GM12878 (cell line): Measurements from ENCODE around the gene LRRTM1. TPM values are rescaled to one million over a fixed set of nuclear protein-coding genes. Genes with fewer than 3 reads are reported as not detected.

Experiments used
- ATAC-seq: fragments of 200-7000 bp; cut with Tn5 transposase; 3 replicates; pipeline ENCODE4 v1.9.1; 2020; ENCODE audit warnings: mild to moderate bottlenecking, moderate library complexity
- BruUV-seq: library from RNA; stranded (reverse); fragments of 400-500 nt; replicated peaks from 2 replicates; lab custom pipeline; 2021; lab: Mats Ljungman, UMichigan
- CTCF ChIA-PET: fragments of 300-600 bp; sonication (Branson Sonifier 250); formaldehyde crosslinking; extraction: SDS; loops from one replicate; lab custom pipeline; 2021; ENCODE audit warnings: inconsistent platforms; lab: Yijun Ruan, JAX
- POLR2A ChIA-PET: fragments of 350-600 bp; formaldehyde crosslinking; extraction: SDS; loops from one replicate; lab custom pipeline; 2021; ENCODE audit warnings: inconsistent platforms; lab: Charles Lee
- RAD21 ChIA-PET: fragments of 300-600 bp; sonication (Branson Sonifier 250); formaldehyde crosslinking; loops from one replicate; lab custom pipeline; 2023; ENCODE audit warnings: antibody characterized with exemption; ENCODE audit not compliant: unreplicated experiment; lab: Charles Lee
- SMC1A ChIA-PET: fragments of 300-600 bp; sonication (Branson Sonifier 250); formaldehyde crosslinking; loops from one replicate; lab custom pipeline; 2023; ENCODE audit not compliant: unreplicated experiment, uncharacterized antibody; lab: Charles Lee
- DNase-seq: peaks from one replicate; pipeline ENCODE4 v3.0.0-alpha.2; 2011; ENCODE audit warnings: low read depth, low spot score
- FAIRE-seq: peaks from 3 replicates; lab custom pipeline; 2011; peaks lifted over from hg19 to GRCh38; lab: Jason Lieb, UNC
- H2AFZ ChIP-seq: 2 replicates; pipeline ENCODE4 v1.6.0; 2011; ENCODE audit warnings: low read depth, low read length, control low read depth; ENCODE audit not compliant: control insufficient read depth
- H3K27ac ChIP-seq: 2 replicates; pipeline ENCODE4 v1.5.1; 2011; ENCODE audit warnings: control low read depth; ENCODE audit not compliant: control insufficient read depth, insufficient read depth
- H3K27me3 ChIP-seq, 2 experiments: replicated peaks in 1 of 2; 2 replicates each; pipeline versions ENCODE4 v1.6.0 to v1.6.1; 2011; ENCODE audit warnings: low read length in 1 of 2; ENCODE audit not compliant: control insufficient read depth in 2 of 2, insufficient read depth in 2 of 2
- H3K36me3 ChIP-seq, 2 experiments: 2 replicates each; pipeline ENCODE4 v1.5.1; 2011; ENCODE audit warnings: low read length in 1 of 2; ENCODE audit not compliant: control insufficient read depth in 2 of 2, insufficient read depth in 2 of 2
- H3K4me1 ChIP-seq: 2 replicates; pipeline ENCODE4 v1.6.1; 2011; ENCODE audit warnings: mild to moderate bottlenecking, low read length, moderate library complexity, mixed read lengths; ENCODE audit not compliant: control insufficient read depth, insufficient read depth
- H3K4me2 ChIP-seq: 2 replicates; pipeline ENCODE4 v1.6.0; 2011; ENCODE audit warnings: control low read depth; ENCODE audit not compliant: control insufficient read depth, insufficient read depth
- H3K4me3 ChIP-seq: fragments of 200-600 bp; sonication (generic); 2 replicates; pipeline ENCODE4 v1.5.1; 2016
- H3K79me2 ChIP-seq: 2 replicates; pipeline ENCODE4 v1.6.0; 2011; ENCODE audit warnings: low read length; ENCODE audit not compliant: control insufficient read depth, insufficient read depth
- H3K9ac ChIP-seq: 2 replicates; pipeline ENCODE4 v1.8.0; 2011; ENCODE audit warnings: low read length, control low read depth, mixed read lengths; ENCODE audit not compliant: control insufficient read depth, insufficient read depth
- H3K9me3 ChIP-seq: replicated peaks from 3 replicates; pipeline ENCODE4 v1.5.1; 2011; ENCODE audit warnings: mild to moderate bottlenecking, low read length; ENCODE audit not compliant: control insufficient read depth, insufficient read depth
- H4K20me1 ChIP-seq: 2 replicates; pipeline ENCODE4 v1.6.0; 2011; ENCODE audit not compliant: control insufficient read depth, insufficient read depth
- ATF7 ChIP-seq: fragments of 450-650 bp; IDR thresholded peaks from 2 replicates; pipeline ENCODE4 v1.6.1; 2016; ENCODE audit warnings: low read depth, mild to moderate bottlenecking
- CREM ChIP-seq: IDR thresholded peaks from 2 replicates; pipeline ENCODE4 v1.6.1; 2014; ENCODE audit warnings: antibody characterized with exemption, low read depth
- GATAD2B ChIP-seq: fragments of 450-650 bp; conservative IDR thresholded peaks from 2 replicates; pipeline ENCODE4 v1.6.1; 2017; ENCODE audit warnings: low read depth, mild to moderate bottlenecking, moderate library complexity
- HDAC2 ChIP-seq: fragments of 200-600 bp; sonication (generic); IDR thresholded peaks from 2 replicates; pipeline ENCODE4 v1.6.1; 2017
- HDGF ChIP-seq: fragments of 450-650 bp; IDR thresholded peaks from 2 replicates; pipeline ENCODE4 v1.6.1; 2016; ENCODE audit warnings: antibody characterized with exemption
- IKZF1 ChIP-seq: fragments of 450-650 bp; conservative IDR thresholded peaks from 2 replicates; pipeline ENCODE4 v1.6.1; 2017; ENCODE audit warnings: antibody characterized with exemption, mild to moderate bottlenecking
- JUND ChIP-seq: IDR thresholded peaks from 2 replicates; pipeline ENCODE4 v1.6.1; 2012; ENCODE audit warnings: low read depth, mild to moderate bottlenecking, low read length, improper control_type of control experiment, moderate library complexity
- KLF5 ChIP-seq: fragments of 450-650 bp; IDR thresholded peaks from 2 replicates; pipeline ENCODE4 v1.6.1; 2014; ENCODE audit warnings: mild to moderate bottlenecking; ENCODE audit not compliant: partially characterized antibody
- MXI1 ChIP-seq: fragments of 150-350 bp; IDR thresholded peaks from 2 replicates; pipeline ENCODE4 v1.6.1; 2011; ENCODE audit warnings: low read depth, mild to moderate bottlenecking, inconsistent platforms, low read length, improper control_type of control experiment
- NFXL1 ChIP-seq: fragments of 450-650 bp; IDR thresholded peaks from 2 replicates; pipeline ENCODE4 v1.6.1; 2017; ENCODE audit warnings: antibody characterized with exemption, mild to moderate bottlenecking, borderline replicate concordance
- NFYA ChIP-seq: IDR thresholded peaks from 2 replicates; pipeline ENCODE4 v1.6.1; 2011; ENCODE audit warnings: low read depth, mild to moderate bottlenecking, low read length, improper control_type of control experiment, borderline replicate concordance
- PML ChIP-seq: IDR thresholded peaks from 2 replicates; pipeline ENCODE4 v1.6.1; 2012; ENCODE audit warnings: low read length, inconsistent platforms
- SMAD1 ChIP-seq: fragments of 450-650 bp; IDR thresholded peaks from 2 replicates; pipeline ENCODE4 v1.6.1; 2018; ENCODE audit warnings: mild to moderate bottlenecking, low read depth; ENCODE audit not compliant: partially characterized antibody
- SMAD5 ChIP-seq: IDR thresholded peaks from 2 replicates; pipeline ENCODE4 v1.6.1; 2016; ENCODE audit warnings: antibody characterized with exemption, low read depth
- SPI1 ChIP-seq: IDR thresholded peaks from 2 replicates; pipeline ENCODE4 v1.6.1; 2011; ENCODE audit warnings: low read depth, mild to moderate bottlenecking, low read length, moderate library complexity, borderline replicate concordance; ENCODE audit not compliant: insufficient read depth
- SUZ12 ChIP-seq: fragments of 200-600 bp; sonication (generic); IDR thresholded peaks from one replicate; pipeline ENCODE4 v1.6.1; 2018; ENCODE audit warnings: antibody characterized with exemption, mild to moderate bottlenecking; ENCODE audit not compliant: unreplicated experiment
- TCF12 ChIP-seq: IDR thresholded peaks from 2 replicates; pipeline ENCODE4 v1.6.1; 2011; ENCODE audit warnings: low read depth, mild to moderate bottlenecking, low read length
- TCF7 ChIP-seq: IDR thresholded peaks from 2 replicates; pipeline ENCODE4 v1.6.1; 2014; ENCODE audit warnings: antibody characterized with exemption, borderline replicate concordance
- ZBED1 ChIP-seq: IDR thresholded peaks from 2 replicates; pipeline ENCODE4 v1.6.1; 2016; ENCODE audit warnings: borderline replicate concordance
- ZNF217 ChIP-seq: fragments of 450-650 bp; IDR thresholded peaks from 2 replicates; pipeline ENCODE4 v1.6.1; 2017; ENCODE audit warnings: antibody characterized with exemption, mild to moderate bottlenecking
- ZSCAN29 ChIP-seq: fragments of 450-650 bp; IDR thresholded peaks from 2 replicates; pipeline ENCODE4 v1.6.1; 2017; ENCODE audit warnings: mild to moderate bottlenecking, moderate library complexity
- WGBS: methylation state at CpG from one replicate; pipeline ENCODE4 v1.1.6; 2016; ENCODE audit warnings: low lambda C conversion rate; ENCODE audit not compliant: insufficient replicate concordance, insufficient coverage; ENCODE audit errors: missing lambda C conversion rate; 5-methylcytosine and 5-hydroxymethylcytosine counted together
- in situ Hi-C: fragments of 300-500 bp; cut with MboI; formaldehyde crosslinking; loops from 9 replicates; pipeline ENCODE4 v1.14.3; 2018; ENCODE audit warnings: mixed read lengths
- intact Hi-C: fragments of 100-400 bp; cut with micrococcal nuclease; formaldehyde crosslinking; loops from one replicate; pipeline ENCODE4 v1.14.2; 2022; ENCODE audit not compliant: unreplicated experiment
- polyA plus RNA-seq, 11 experiments: library from polyadenylated mRNA; depleted of rRNA in 4 of 11; unstranded in 6 of 11; stranded (reverse) in 5 of 11; fragments of >200 nt; fragmentation: Nextera tagmentation in 4 of 11; fragmentation: Illumina TruSeq in 1 of 11; extraction: Ambion mirVana in 4 of 11; extraction: Trizol in 1 of 11; gene quantifications; 1 replicate in 1 of 11; 2 replicates in 10 of 11; pipeline versions ENCODE4 v1.2.1 to v1.2.3, GENCODE V29; 2011 to 2016; ENCODE audit warnings: inconsistent platforms in 2 of 11, missing spikeins in 2 of 11, low read depth in 1 of 11
- total RNA-seq, 4 experiments: library from RNA; depleted of rRNA in 3 of 4; stranded (reverse); fragments of >200 nt in 3 of 4; fragmentation: Illumina TruSeq in 1 of 4; extraction: Trizol in 1 of 4; gene quantifications; 2 replicates each; pipeline versions ENCODE4 v1.2.1 to v1.2.3, GENCODE V29; 2013 to 2021
- TF ChIP-seq, protein P1 (sequence below): fragments of 450-650 bp; IDR thresholded peaks from 2 replicates; pipeline ENCODE4 v1.6.1; 2016; ENCODE audit warnings: mild to moderate bottlenecking

The LRRTM1 gene
- total and polyA plus RNA-seq, 10 of the 15 experiments (the other 5 are each of a cell fraction or from before 2014, with no cell fraction given): not detected

- Histone ChIP-seq H3K27ac (no peak overlapping the region), H3K9ac (no peak overlapping the region), H3K4me3 (no peak overlapping the region), H2AFZ (no peak overlapping the region), H4K20me1 (no peaks in the 10 kb centered on the region), H3K4me2 (no peak overlapping the region), H3K36me3 (no peaks in the 10 kb centered on the region), H3K27me3 (peaks cover 0 to 1% of the 10 kb centered on the region in 2 experiments; a peak in 2 of 4 replicates), H3K79me2 (no peaks in the 10 kb centered on the region), H3K4me1 (no peaks in the 10 kb centered on the region), H3K9me3 (no peaks in the 10 kb centered on the region)
- SMC1A ChIA-PET: no interaction called here
- TF ChIP-seq ATF7: no peak
- TF ChIP-seq SPI1: no peak
- intact Hi-C loops: loop anchor here (10.0 kb wide), 1 partner anchor 236 kb away; no protein-coding TSS in a partner anchor
- FAIRE-seq (no peak), ATAC-seq (no peak), DNase-seq (no peak)
- RAD21 ChIA-PET: no interaction called here
- in situ Hi-C loops: no loop called here
- 49% methylated on average over 5 of the region's 5 CpGs for WGBS
- CTCF ChIA-PET: interaction anchor here (0.7 to 2.6 kb wide), 2 partner anchors 20 to 241 kb away, joined by 4 to 8 read pairs; no protein-coding TSS in a partner anchor
- POLR2A ChIA-PET: no interaction called here
- no TSS peak for BruUV-seq
Measured at GRCh38 chr2:80258793-80259192, 45.8 kb downstream of the LRRTM1 start.

DNA sequence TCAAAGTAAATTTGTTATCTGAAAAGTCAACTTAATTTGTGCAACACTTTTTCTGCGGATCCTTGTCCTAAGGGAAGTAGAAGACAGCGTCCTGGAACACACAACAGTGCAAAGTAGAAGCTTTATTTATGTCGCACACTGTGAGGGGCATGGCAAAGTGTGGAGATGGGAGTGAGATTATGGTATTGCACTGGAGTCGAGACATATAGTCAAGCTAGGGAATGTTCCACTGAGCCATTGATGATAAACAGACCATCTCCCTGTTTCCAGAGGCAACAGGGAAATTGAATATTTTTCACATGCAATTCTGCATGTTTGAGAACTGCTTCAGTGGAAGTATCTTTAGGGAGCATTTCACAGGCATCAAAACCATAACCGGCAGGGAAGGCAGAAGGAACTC, 46.2 kb downstream of the LRRTM1 start:
- no peak overlapping the region for H2AFZ ChIP-seq
- H3K27ac ChIP-seq: no peak overlapping the region
- H4K20me1 ChIP-seq: no peaks in the 10 kb centered on the region
- DNase-seq: no peak
- no peaks in the 10 kb centered on the region for H3K79me2 ChIP-seq
- RAD21 ChIA-PET: no interaction called here
- H3K9me3 ChIP-seq: no peaks in the 10 kb centered on the region
- no peak overlapping the region for H3K9ac ChIP-seq
- H3K4me2 ChIP-seq: no peak overlapping the region
- no peaks in the 10 kb centered on the region for H3K4me1 ChIP-seq
- H3K4me3 ChIP-seq: no peak overlapping the region
- intact Hi-C loops (loop anchor here (10.0 kb wide), 1 partner anchor 236 kb away; no protein-coding TSS in a partner anchor), in situ Hi-C loops (no loop called here)
- no peak for TF ChIP-seq TCF7
- TF ChIP-seq, protein P1, sequence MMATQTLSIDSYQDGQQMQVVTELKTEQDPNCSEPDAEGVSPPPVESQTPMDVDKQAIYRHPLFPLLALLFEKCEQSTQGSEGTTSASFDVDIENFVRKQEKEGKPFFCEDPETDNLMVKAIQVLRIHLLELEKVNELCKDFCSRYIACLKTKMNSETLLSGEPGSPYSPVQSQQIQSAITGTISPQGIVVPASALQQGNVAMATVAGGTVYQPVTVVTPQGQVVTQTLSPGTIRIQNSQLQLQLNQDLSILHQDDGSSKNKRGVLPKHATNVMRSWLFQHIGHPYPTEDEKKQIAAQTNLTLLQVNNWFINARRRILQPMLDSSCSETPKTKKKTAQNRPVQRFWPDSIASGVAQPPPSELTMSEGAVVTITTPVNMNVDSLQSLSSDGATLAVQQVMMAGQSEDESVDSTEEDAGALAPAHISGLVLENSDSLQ: no peak
- TF ChIP-seq CREM: no peak
- no peak for TF ChIP-seq NFXL1
- no peak for TF ChIP-seq TCF12
- TF ChIP-seq HDAC2: no peak
- TF ChIP-seq NFYA: no peak
- no peak for TF ChIP-seq PML
- TF ChIP-seq ZSCAN29: no peak
- no peak for TF ChIP-seq HDGF
- no peak for TF ChIP-seq JUND
- TF ChIP-seq SUZ12: no peak
- no peak for TF ChIP-seq MXI1
- no peak for TF ChIP-seq KLF5
- no peak for TF ChIP-seq GATAD2B
- TF ChIP-seq ZBED1: no peak
- no peak for TF ChIP-seq ZNF217
- no peak for TF ChIP-seq IKZF1
- no peak for TF ChIP-seq SMAD1
- no peak for TF ChIP-seq SMAD5
- no peak for ATAC-seq
- no TSS peak for BruUV-seq
- H3K27me3 ChIP-seq: peaks cover 0 to 1% of the 10 kb centered on the region in 2 experiments; a peak in 2 of 4 replicates
- no peaks in the 10 kb centered on the region for H3K36me3 ChIP-seq
- CTCF ChIA-PET: interaction anchor here (0.7 to 2.6 kb wide), 2 partner anchors 19 to 241 kb away, joined by 4 to 8 read pairs; no protein-coding TSS in a partner anchor
- no peak for FAIRE-seq
- SMC1A ChIA-PET: no interaction called here
- WGBS: 25% methylated on average over 5 of the region's 5 CpGs
- POLR2A ChIA-PET: no interaction called here
